ENCODE results near the gene ZNF622.
"Not testable (repeated sequence)": the region's sequence is repeated elsewhere in the genome, so short reads cannot be mapped to it uniquely, and the experiment has no call there.

The ZNF622 gene

GRCh38 chr5:16456103-16456832, 9.3 kb downstream of the ZNF622 start:
- no peak overlapping the region for H3K4me3 ChIP-seq (ENCODE audit: low read depth, low read length)
- TF ChIP-seq CTCF (IDR thresholded peaks at IDR 0.05; ENCODE audit: control insufficient read depth, extremely low read depth, insufficient read depth): peak; percentile 67
- peak; percentile 53 for DNase-seq (ENCODE audit: low read depth)

DNA sequence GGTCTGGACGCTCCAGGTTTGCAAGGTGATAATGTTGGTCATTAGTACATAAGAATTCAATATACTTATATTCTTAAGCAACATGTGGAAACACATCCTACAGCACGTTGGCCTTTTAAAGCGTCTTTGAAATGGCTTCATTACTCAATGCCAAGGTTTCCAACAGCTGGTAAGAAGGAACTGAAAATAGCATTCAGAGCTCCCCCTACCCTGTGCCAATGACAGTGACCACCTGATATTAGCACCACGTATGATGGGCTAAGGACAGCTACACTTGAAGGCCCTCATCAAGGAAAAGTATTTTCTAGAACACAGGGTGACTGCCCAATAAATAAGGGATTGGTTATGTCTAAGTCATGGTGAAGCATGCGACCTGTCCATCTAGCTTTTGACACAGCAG, 9.9 kb downstream of the ZNF622 start:
- no peak for TF ChIP-seq CTCF (IDR thresholded peaks at IDR 0.05; ENCODE audit: control insufficient read depth, extremely low read depth, insufficient read depth)
- no peak for DNase-seq (ENCODE audit: low read depth)
- no peak overlapping the region for H3K4me3 ChIP-seq (ENCODE audit: low read depth, low read length)

GRCh38 chr5:16454686-16455085, 10.9 kb downstream of the ZNF622 start:
- no peak for DNase-seq (ENCODE audit: low read depth)
- H3K4me3 ChIP-seq (ENCODE audit: low read depth, low read length): no peak overlapping the region
- no peak for TF ChIP-seq CTCF (IDR thresholded peaks at IDR 0.05; ENCODE audit: control insufficient read depth, extremely low read depth, insufficient read depth)

DNA sequence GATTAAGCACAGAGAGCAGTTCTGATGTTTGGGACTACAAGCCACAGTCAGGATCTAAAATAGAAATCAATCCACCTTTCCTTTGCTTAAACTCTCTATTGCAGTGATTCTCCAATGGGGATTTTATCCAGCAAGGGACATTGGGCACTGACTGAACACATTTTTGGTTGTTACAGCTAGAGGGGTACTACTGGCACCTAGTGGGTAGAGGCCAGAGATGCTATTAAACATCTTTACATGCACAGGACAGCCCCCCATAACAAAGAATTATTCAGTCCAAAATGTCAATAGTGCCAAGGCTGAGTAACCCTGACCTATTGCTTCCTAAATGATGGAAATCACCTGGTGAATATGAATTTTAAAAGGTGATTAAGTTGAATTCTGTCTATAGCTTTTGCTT, 12.0 kb downstream of the ZNF622 start:
- DNase-seq (ENCODE audit: low read depth): no peak
- no peak overlapping the region for H3K4me3 ChIP-seq (ENCODE audit: low read depth, low read length)
- peak; percentile 35 for TF ChIP-seq CTCF (IDR thresholded peaks at IDR 0.05; ENCODE audit: control insufficient read depth, extremely low read depth, insufficient read depth)

DNA sequence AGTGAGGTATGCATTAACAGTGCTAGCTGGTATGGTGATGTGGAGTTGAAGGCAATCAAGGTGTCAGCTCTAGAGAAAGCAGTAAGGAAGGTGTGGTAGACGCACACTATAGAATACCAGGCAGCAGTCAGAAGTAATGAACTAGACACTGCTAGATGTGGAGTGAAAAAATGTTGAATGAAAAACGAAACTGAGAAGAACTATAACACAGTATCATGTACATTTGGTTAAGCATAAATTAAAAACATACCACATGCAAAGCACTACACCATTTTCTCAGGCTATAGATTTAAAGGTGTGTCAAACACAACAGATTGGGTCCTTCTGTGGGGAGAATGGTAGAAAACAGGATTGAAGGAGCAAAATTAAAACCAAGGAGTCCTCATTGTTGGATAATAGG, 15.4 kb downstream of the ZNF622 start:
- H3K4me3 ChIP-seq (ENCODE audit: low read depth, low read length): no peak overlapping the region
- TF ChIP-seq CTCF (IDR thresholded peaks at IDR 0.05; ENCODE audit: control insufficient read depth, extremely low read depth, insufficient read depth): no peak
- no peak for DNase-seq (ENCODE audit: low read depth)

DNA sequence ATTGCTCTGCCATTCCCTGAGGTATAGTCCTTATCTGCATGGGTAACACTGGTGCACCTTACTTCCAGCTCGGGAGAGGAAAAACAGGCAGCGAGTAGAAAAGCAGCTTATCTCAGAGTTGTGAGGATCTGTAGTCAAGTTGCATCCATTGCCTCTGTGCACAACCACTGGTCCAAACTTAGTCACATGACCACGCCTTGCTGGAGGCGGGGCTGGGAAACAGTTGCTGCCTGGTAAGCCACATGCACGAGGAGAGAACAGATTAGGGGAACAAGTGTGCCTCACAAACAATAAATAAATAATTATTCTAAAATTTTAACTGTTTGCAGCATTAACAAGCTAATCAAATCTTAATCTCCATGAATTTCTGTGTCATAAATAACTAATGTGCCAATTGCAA, 18.6 kb downstream of the ZNF622 start:
- no peak for DNase-seq (ENCODE audit: low read depth)
- H3K4me3 ChIP-seq (ENCODE audit: low read depth, low read length): no peak overlapping the region
- TF ChIP-seq CTCF (IDR thresholded peaks at IDR 0.05; ENCODE audit: control insufficient read depth, extremely low read depth, insufficient read depth): no peak

- H3K4me3 ChIP-seq (ENCODE audit: low read depth, low read length): no peak overlapping the region
- no peak for DNase-seq (ENCODE audit: low read depth)
- TF ChIP-seq CTCF (IDR thresholded peaks at IDR 0.05; ENCODE audit: control insufficient read depth, extremely low read depth, insufficient read depth): 0 out of 2 replicates have a peak, but pooled peaks have one; percentile 15
These were observed 27.6 kb downstream of the ZNF622 start for GRCh38 chr5:16437977-16438376.

GRCh38 chr5:16436065-16436682, 29.4 kb downstream of the ZNF622 start:
- not testable (repeated sequence) for DNase-seq (ENCODE audit: low read depth); H3K4me3 ChIP-seq (ENCODE audit: low read depth, low read length)
